ENCODE results near the gene SLC25A28.

- TF ChIP-seq CTCF (conservative IDR thresholded peaks at IDR 0.05; ENCODE audit: low read depth, low read length) (no peak), EZH2 (IDR thresholded peaks at IDR 0.05; ENCODE audit: borderline replicate concordance, low read depth, low read length, poor library complexity, severe bottlenecking) (no peak)
Measured at GRCh38 chr10:99571816-99572215, 48.4 kb downstream of the SLC25A28 start.

Data from A673 (cell line).